T-helper 9 cell (primary cell): ENCODE measurements around the gene EDARADD.
A peak's percentile ranks its signal among the peaks of the same experiment; 100 is the strongest.

Experiments used
- DNase-seq: peaks from one replicate; pipeline ENCODE4 v3.0.0-alpha.2; 2020

EDARADD gene

GRCh38 chr1:236518322-236518721, 124.2 kb downstream of the EDARADD start:
- no peak for DNase-seq

- DNase-seq = no peak
These were observed 126.4 kb downstream of the EDARADD start for GRCh38 chr1:236520445-236521005.

- no peak for DNase-seq
These were observed 129.0 kb downstream of the EDARADD start for GRCh38 chr1:236522937-236523703.

GRCh38 chr1:236523704-236524141, 129.6 kb downstream of the EDARADD start, which contains the start of gene LGALS8:
LGALS8 (plus strand) TSS chr1:236523982; CDS start chr1:236526071, 2,089 bp downstream.
- peak; percentile 82 for DNase-seq

GRCh38 chr1:236524142-236524894, 130.2 kb downstream of the EDARADD start:
- peak; percentile 48 for DNase-seq

- DNase-seq = no peak
These were observed 130.8 kb downstream of the EDARADD start for GRCh38 chr1:236524895-236525184.

GRCh38 chr1:236526079-236526478, 132.0 kb downstream of the EDARADD start:
- no peak for DNase-seq

GRCh38 chr1:236530286-236530685, 136.2 kb downstream of the EDARADD start:
- DNase-seq = no peak

- no peak for DNase-seq
These were observed 136.9 kb downstream of the EDARADD start for GRCh38 chr1:236530959-236531358.

- DNase-seq = no peak
These were observed 138.8 kb downstream of the EDARADD start for GRCh38 chr1:236532850-236533249.

- no peak for DNase-seq
These were observed 140.1 kb downstream of the EDARADD start for GRCh38 chr1:236534151-236534651.
